Hematopoietic multipotent progenitor cell (in vitro differentiated cells): ENCODE measurements around the gene TMBIM6. TPM values are rescaled to one million over a fixed set of nuclear protein-coding genes. Genes with fewer than 3 reads are reported as not detected.
"Not testable (repeated sequence)": the region's sequence is repeated elsewhere in the genome, so short reads cannot be mapped to it uniquely, and the experiment has no call there.

ENCODE experiments used
- DNase-seq, 3 donors: peaks; one replicate each; pipeline ENCODE4 v3.0.0-alpha.2; 2011 to 2015; ENCODE audit warnings: low read depth in 2 of 3, low spot score in 2 of 3
- total RNA-seq: library from RNA; depleted of rRNA; stranded (reverse); fragments of >200 nt; gene quantifications from one replicate; pipeline ENCODE4 v1.2.3, GENCODE V29; 2012

TMBIM6 gene
- total RNA-seq, 1 donor, result 230 TPM

DNA sequence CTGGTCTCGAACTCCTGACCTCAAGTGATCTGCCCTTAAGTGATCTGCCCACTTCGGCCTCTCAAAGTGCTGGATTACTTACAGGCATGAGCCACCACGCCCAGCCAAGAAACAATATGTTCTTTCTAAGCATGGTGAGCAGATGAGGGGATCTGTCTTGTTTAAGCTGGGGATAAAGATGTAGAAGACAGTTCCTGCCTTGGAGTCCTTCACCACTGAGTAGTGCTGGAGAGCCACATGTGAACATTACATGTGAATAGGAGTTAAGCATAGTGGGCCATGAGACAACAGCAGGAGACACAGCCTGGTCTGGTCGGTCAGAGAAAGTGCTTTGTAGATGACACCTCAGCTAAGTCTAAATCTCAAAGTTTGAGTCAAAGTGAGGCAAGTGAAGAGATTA lies 26.0 kb downstream of the TMBIM6 start:
- DNase-seq, result no peak

- not testable (repeated sequence) for DNase-seq
These were observed 31.7 kb downstream of the TMBIM6 start for GRCh38 chr12:49773102-49773501.

DNA sequence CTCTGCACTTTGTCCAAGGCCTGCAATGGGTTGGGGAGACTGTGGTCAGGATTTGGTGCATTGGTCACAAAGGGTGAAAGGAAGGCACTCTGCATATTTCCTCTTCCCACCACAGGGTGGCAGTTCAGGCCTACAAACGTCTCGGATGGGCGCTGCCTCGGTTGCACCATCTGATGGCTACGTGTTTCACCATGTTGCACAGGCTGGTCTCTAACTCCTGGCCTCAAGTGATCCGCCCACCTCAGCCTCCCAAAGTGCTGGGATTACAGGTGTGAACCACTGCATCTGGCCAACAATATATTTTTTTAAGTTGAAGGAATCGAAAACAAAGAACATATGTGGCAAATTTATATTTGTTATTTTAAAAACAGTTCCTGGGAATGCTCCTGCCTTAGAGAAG lies 35.1 kb downstream of the TMBIM6 start:
- DNase-seq, result peak in 2 of 3 donors; percentile 41 to 68

DNA sequence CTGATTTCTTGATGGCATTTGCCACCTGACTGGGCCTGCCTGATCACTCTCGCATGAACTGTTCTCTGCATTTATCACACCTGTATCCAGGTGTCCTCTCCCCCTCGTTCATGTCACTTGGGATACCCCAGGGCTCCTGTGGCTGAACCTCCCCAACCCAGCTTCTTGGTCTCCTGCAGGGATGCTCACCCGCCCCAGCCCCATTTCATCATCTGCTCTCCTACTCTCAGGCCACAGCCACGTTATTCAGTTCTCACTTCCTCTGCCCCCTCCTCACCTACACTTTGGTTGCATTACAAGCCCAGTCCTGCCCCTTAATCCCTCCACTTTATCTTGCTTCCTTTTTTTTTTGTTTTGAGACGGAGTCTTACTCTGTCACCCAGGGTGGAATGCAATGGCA lies 35.5 kb downstream of the TMBIM6 start:
- no peak for DNase-seq

- DNase-seq, result no peak
These were observed 36.0 kb downstream of the TMBIM6 start for GRCh38 chr12:49777341-49777740.

GRCh38 chr12:49777800-49778748 lies 36.7 kb downstream of the TMBIM6 start:
- peak; percentile 42 to 47 (median 47) for DNase-seq

- peak in 1 of 3 donors; percentile 12 for DNase-seq
These were observed 38.2 kb downstream of the TMBIM6 start for GRCh38 chr12:49779581-49779980.

GRCh38 chr12:49780914-49781313 lies 39.6 kb downstream of the TMBIM6 start:
- not testable (repeated sequence) for DNase-seq

- DNase-seq, result peak in 2 of 3 donors; percentile 30 to 56
These were observed 42.7 kb downstream of the TMBIM6 start for GRCh38 chr12:49783917-49784676.

DNA sequence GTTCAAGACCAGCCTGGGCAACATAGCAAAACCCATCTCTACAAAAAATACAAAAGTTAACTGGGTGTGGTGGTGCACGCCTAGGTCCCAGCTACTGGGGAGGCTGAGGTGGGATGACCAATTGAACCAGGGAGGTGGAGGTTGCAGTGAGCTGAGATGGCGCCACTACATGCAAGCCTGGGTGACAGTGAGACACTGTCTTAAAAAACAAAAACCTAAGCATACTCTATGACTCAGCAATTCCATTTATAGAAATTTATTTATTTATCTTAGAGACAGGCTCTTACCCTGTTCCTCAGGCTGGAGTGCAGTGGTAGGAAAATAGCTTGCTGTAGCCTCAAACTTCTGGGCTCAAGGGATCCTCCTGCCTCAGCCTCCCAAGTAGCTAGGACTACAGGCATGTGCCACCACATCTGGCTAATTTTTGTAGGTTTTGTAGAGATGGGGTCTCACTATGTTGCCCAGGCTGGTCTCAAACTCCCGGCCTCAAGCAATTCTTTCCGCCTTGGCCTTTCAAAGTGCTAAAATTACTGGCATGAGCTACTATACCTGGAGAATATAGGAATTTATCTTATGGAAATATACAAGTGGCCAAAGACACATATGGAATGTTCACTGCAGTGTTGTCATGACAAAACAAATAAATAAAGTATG lies 43.5 kb downstream of the TMBIM6 start:
- no peak for DNase-seq

DNA sequence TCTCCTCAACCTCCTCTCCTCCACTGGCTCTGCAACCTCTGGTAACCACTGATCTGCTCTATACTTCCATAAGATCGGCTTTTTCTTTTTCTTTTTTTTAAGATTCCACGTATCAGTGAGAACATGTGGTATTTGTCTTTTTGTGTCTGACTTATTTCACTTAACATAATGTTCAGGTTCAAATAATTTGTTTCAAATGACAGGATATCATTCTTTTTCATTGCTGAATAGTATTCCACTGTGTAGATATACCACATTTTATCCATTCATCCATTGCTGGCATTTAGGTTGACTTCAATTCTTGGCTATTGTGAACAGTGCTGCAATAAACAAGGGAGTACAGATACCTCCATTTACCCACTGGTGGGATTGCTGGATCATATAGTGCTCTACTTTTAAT lies 46.3 kb downstream of the TMBIM6 start:
- DNase-seq, result no peak

DNA sequence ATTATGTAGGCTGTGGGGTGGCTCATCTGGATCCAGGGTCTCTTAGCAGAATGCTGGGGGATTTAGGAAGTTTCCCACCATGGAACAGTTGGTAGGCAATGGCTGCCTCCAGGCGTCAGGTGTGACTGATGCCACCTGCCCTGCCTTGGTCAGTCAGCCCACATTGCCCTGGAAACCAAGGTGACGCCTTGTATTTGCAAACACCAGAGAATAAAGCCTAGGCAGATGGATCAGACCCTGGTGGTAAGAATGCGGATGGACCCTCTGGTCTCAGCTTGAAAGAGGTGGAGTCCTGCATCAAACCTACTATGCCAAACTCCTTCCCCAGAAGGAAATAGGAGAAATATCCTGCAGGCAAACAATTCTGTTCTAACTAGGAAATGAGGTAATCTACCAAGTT lies 48.6 kb downstream of the TMBIM6 start:
- DNase-seq, result no peak

GRCh38 chr12:49790741-49791555 lies 49.6 kb downstream of the TMBIM6 start:
- DNase-seq, result no peak

DNA sequence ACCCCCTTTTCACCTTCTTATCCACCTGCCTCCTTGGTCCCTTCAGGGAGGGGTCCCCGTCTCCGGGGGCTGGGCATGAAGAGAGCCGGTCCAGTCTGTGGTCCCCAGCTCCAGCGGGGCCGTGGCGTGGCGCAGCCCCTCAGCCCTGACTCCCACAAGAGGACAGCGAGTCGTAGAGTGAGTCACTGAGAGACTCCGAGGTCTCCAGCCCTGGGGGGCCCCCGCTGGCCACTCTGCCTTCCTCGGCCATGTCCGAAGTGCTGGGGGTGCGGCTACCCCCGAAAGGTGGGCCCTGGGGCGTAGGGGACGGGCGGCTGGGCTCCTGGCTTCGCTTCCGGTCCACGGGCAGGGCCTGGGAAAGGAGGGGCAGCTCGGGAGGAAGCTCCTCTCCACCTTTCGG lies 50.3 kb downstream of the TMBIM6 start:
- no peak for DNase-seq

GRCh38 chr12:49792181-49792970 lies 51.0 kb downstream of the TMBIM6 start:
- no peak for DNase-seq

DNA sequence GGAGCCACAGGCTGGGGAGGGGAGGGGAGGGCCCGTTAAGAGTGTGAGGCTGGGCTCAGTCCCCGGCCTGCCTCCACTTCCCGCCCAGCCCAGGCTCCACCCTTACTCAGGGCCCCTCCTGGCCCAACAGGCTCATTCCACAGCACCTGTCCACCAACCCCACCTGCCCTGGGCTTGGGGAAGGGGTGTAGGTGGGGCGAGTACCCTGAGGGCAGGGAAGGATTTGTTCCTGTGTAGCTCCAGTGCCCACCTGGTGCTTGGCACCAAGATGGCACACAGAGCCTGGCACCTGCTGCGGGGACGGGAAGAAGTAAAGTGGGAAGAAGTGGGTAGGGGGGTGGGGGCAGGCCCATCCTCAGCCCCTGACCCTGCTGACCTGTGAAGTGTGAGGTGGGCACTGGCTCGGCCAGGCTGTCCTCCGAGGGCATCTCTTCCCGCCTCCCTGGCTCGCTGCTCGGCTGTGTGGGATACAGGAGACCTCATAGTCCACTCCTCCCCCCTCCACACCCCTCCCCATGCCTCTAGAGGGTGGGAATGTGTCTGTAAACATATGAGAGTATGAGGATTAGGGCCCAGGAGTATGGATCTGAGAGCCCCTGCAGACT lies 51.7 kb downstream of the TMBIM6 start:
- DNase-seq, result no peak

DNA sequence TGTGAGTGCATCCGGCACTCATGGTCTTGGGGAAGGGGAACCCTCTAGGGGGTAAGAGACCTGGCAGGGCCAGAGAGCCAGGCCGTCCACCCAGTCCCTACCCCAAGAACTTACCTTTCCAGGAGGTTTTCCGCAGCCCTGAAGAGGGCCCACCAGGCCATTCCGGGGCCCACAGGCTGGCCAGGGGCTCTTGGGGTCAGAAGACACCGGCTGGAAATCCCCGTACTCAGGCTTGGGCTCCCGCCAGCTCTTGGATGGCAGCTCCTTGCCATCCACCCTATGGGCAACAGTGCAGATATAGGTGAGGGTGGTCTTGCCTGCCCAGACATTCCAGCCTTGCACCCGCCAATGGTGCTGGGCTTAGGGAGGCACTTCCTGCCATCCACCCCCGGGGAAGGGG lies 52.3 kb downstream of the TMBIM6 start:
- DNase-seq, result no peak

DNA sequence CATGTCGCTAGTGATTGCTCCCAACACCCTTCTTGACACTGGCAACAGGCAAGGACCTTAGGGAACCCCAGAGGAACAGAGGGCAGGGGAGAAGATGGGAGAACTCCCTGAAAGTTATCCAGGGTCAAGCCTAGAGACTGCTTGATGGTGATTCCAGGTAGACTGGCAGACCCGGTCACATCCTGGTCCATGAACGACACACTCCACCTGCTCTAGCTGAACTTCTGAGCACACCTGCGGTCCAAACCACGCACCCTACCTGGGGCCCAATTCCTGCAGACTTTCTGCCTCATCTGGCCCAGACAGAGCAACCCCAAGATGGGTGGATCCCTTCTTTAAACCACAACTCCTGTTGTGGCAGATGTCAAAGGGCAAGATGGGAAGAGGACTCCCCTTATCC lies 52.7 kb downstream of the TMBIM6 start:
- DNase-seq, result no peak
